Loucy (cell line): ENCODE results near the gene SRCIN1.

Experiments
- H2AFZ ChIP-seq: fragments of 200-600 bp; sonication (generic); 2 replicates; pipeline ENCODE4 v1.6.0; 2016; ENCODE audit warnings: antibody characterized with exemption, mild to moderate bottlenecking, low read length, moderate library complexity
- H3F3A ChIP-seq: fragments of 200-600 bp; 2 replicates; pipeline ENCODE4 v1.6.0; 2016; ENCODE audit warnings: antibody characterized with exemption, low read depth, mild to moderate bottlenecking
- H3K27me3 ChIP-seq: fragments of 200-600 bp; sonication (generic); 2 replicates; pipeline ENCODE4 v1.6.1; 2014; ENCODE audit warnings: low read length, mild to moderate bottlenecking; ENCODE audit not compliant: insufficient read depth, poor library complexity, severe bottlenecking
- H3K36me3 ChIP-seq: fragments of 200-600 bp; sonication (generic); 2 replicates; pipeline ENCODE4 v1.6.1; 2016; ENCODE audit warnings: low read length; ENCODE audit not compliant: insufficient read depth
- H3K4me1 ChIP-seq: fragments of 200-600 bp; sonication (generic); 2 replicates; pipeline ENCODE4 v1.5.1; 2014; ENCODE audit warnings: low read length, mild to moderate bottlenecking; ENCODE audit not compliant: insufficient read depth, poor library complexity, severe bottlenecking
- H3K4me2 ChIP-seq: fragments of 200-600 bp; sonication (generic); 2 replicates; pipeline ENCODE4 v1.6.0; 2014; ENCODE audit warnings: antibody characterized with exemption, low read length, low read depth, mild to moderate bottlenecking; ENCODE audit not compliant: poor library complexity, severe bottlenecking
- H3K4me3 ChIP-seq: fragments of 200-600 bp; sonication (generic); 2 replicates; pipeline ENCODE4 v1.5.1; 2014; ENCODE audit warnings: low read length, mild to moderate bottlenecking, mixed read lengths; ENCODE audit not compliant: poor library complexity, severe bottlenecking
- H3K79me2 ChIP-seq: fragments of 200-600 bp; sonication (generic); 2 replicates; pipeline ENCODE4 v1.6.1; 2014; ENCODE audit warnings: low read length; ENCODE audit not compliant: insufficient read depth
- H3K9ac ChIP-seq: fragments of 200-600 bp; sonication (generic); 2 replicates; pipeline ENCODE4 v1.6.0; 2014; ENCODE audit warnings: mild to moderate bottlenecking, low read depth, low read length, moderate library complexity; ENCODE audit not compliant: poor library complexity, severe bottlenecking
- H3K9me2 ChIP-seq: fragments of 200-600 bp; sonication (generic); replicated peaks from 2 replicates; pipeline ENCODE4 v1.6.1; 2016; ENCODE audit warnings: low read depth, low read length, mixed read lengths
- H3K9me3 ChIP-seq: fragments of 200-600 bp; sonication (generic); 2 replicates; pipeline ENCODE4 v1.6.1; 2014; ENCODE audit warnings: mild to moderate bottlenecking, antibody characterized with exemption, low read length, low read depth; ENCODE audit not compliant: insufficient read depth
- H4K20me1 ChIP-seq: fragments of 200-600 bp; sonication (generic); 2 replicates; pipeline ENCODE4 v1.6.0; 2014; ENCODE audit warnings: antibody characterized with exemption, low read length, mild to moderate bottlenecking; ENCODE audit not compliant: insufficient read depth, poor library complexity, severe bottlenecking
- CTCF ChIP-seq: fragments of 200-600 bp; sonication (generic); conservative IDR thresholded peaks from 2 replicates; pipeline ENCODE4 v1.5.1; 2014; ENCODE audit warnings: mild to moderate bottlenecking, antibody characterized with exemption, low read length
- EZH2phosphoT487 ChIP-seq: fragments of 200-600 bp; IDR thresholded peaks from 2 replicates; pipeline ENCODE4 v1.6.1; 2018; ENCODE audit warnings: antibody characterized with exemption, mild to moderate bottlenecking, moderate library complexity, borderline replicate concordance

The SRCIN1 gene

GRCh38 chr17:38543403-38544174 is 62.2 kb downstream of the SRCIN1 start:
- Histone ChIP-seq H3K9ac (no peak overlapping the region), H3K27me3 (no peaks in the 10 kb centered on the region), H3F3A (no peaks in the 10 kb centered on the region), H3K4me1 (no peaks in the 10 kb centered on the region), H3K9me3 (no peaks in the 10 kb centered on the region), H3K4me3 (no peak overlapping the region), H4K20me1 (no peaks in the 10 kb centered on the region), H3K4me2 (no peak overlapping the region), H2AFZ (no peak overlapping the region), H3K9me2 (no peaks in the 10 kb centered on the region), H3K79me2 (no peaks in the 10 kb centered on the region), H3K36me3 (no peaks in the 10 kb centered on the region)
- no peak for TF ChIP-seq EZH2phosphoT487
- no peak for TF ChIP-seq CTCF

DNA sequence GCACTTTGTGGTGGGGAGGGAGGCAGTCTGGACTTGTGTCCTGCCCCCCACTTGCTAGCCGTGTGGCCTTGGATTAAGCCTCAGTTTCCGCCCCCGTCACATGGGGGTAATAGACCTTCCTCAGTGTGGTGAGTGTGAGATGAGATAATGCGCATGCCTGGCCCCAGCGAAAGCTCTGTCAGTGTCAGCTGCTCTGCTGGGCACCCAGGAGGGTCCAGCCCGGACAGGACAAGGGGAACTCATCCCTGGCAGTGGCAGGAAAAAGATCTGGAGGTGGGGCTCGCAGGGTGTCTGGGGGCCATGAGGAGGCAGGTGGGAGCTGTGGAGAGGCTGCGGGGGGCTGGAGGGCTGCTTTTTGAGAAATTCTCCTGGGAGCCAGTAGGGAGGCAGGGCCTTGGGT is 63.5 kb downstream of the SRCIN1 start:
- no peaks in the 10 kb centered on the region for H4K20me1 ChIP-seq
- H3K4me3 ChIP-seq = no peak overlapping the region
- no peak overlapping the region for H3K4me2 ChIP-seq
- no peaks in the 10 kb centered on the region for H3K9me3 ChIP-seq
- no peaks in the 10 kb centered on the region for H3K9me2 ChIP-seq
- TF ChIP-seq CTCF (no peak), EZH2phosphoT487 (no peak)
- no peak overlapping the region for H2AFZ ChIP-seq
- no peaks in the 10 kb centered on the region for H3K79me2 ChIP-seq
- no peaks in the 10 kb centered on the region for H3F3A ChIP-seq
- H3K36me3 ChIP-seq = no peaks in the 10 kb centered on the region
- no peaks in the 10 kb centered on the region for H3K27me3 ChIP-seq
- H3K4me1 ChIP-seq = no peaks in the 10 kb centered on the region
- no peak overlapping the region for H3K9ac ChIP-seq

DNA sequence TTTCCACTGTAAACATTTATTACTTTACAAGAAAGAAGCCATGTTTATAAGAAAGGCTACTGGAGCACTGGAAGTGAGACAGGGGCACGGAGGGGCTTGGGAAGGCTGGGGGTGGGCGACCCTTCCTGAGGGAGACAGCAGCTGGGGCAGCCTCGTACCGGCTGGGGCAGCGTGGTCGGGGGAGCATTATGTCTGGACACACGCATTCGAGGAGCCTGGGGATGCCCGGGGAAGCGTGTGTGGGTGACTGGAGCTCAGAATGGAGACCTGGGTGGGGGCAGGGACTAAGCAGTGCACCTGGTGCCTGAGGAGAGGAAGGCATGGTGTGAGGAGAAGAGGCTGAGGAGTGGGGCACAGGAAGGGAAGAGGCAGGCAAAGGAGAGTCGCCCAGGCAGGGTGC is 64.5 kb downstream of the SRCIN1 start:
- Histone ChIP-seq H3K27me3 (no peaks in the 10 kb centered on the region), H3K9me3 (no peaks in the 10 kb centered on the region), H3K79me2 (no peaks in the 10 kb centered on the region), H3K4me3 (no peak overlapping the region), H3K9ac (no peak overlapping the region), H3K4me2 (no peak overlapping the region), H3K9me2 (no peaks in the 10 kb centered on the region), H3K36me3 (no peaks in the 10 kb centered on the region), H4K20me1 (no peaks in the 10 kb centered on the region), H2AFZ (no peak overlapping the region), H3F3A (no peaks in the 10 kb centered on the region), H3K4me1 (no peaks in the 10 kb centered on the region)
- TF ChIP-seq CTCF = no peak
- TF ChIP-seq EZH2phosphoT487 = no peak
